ENCODE measurements around the gene NRXN2.

Gene NRXN2

DNA sequence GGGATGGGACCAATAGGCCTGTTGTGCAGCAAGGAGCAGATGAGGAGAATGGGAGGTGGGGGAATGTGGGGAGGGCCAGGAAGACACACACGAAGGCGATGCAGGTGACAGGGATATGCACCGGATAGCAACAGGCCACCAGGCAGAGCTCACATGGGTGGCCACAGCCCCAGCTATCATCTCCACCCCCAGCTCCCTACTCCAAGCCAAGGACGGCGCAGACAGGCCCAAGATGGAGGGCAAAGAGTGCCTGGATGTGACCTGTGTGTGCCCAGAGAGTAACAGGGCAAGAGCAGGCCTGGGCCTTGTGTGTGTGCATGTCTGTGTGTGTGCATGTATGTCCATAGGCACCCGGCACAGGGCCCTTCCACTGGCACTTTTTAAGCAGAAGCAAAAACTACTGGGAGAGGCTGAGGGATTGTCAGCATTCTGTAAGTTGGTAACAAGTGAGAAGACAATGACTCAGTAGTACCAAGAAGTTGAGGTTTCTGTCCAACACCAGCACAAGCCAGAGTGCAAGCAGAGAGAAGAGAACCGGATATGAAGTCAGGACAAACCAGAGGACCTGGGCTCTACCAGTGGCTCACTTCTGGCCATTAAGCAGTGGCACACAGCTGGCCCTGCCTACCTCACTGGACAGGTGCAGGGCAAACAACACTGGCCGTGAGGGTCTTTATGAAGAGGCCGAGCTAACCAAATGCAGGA, 36.4 kb downstream of the NRXN2 start:
- H2AFZ ChIP-seq (ENCODE audit: low read length): no peak overlapping the region
- no peak overlapping the region for H3K9ac ChIP-seq (ENCODE audit: low read length)
- no peak overlapping the region for H3K4me3 ChIP-seq (ENCODE audit: low read depth, low read length, poor library complexity, severe bottlenecking)
- no peak overlapping the region for H3K27ac ChIP-seq (ENCODE audit: low read depth, low read length, poor library complexity, severe bottlenecking)
- TF ChIP-seq CTCF (IDR thresholded peaks at IDR 0.05; ENCODE audit: low read length) (no peak), EZH2 (IDR thresholded peaks at IDR 0.05; ENCODE audit: borderline replicate concordance, low read length) (no peak)
- H4K20me1 ChIP-seq (ENCODE audit: insufficient read depth, low read length): no peaks in the 10 kb centered on the region
- H3K9me3 ChIP-seq (ENCODE audit: low read length): no peaks in the 10 kb centered on the region
- no peaks in the 10 kb centered on the region for H3K9me2 ChIP-seq (ENCODE audit: low read depth, low read length)
- peaks cover 5% of the 10 kb centered on the region for H3K4me1 ChIP-seq (ENCODE audit: insufficient read depth, low read length, severe bottlenecking)
- H3K36me3 ChIP-seq (ENCODE audit: insufficient read depth, low read length): no peaks in the 10 kb centered on the region
- H3K27me3 ChIP-seq (ENCODE audit: insufficient read depth, low read length): peaks cover 6% of the 10 kb centered on the region; the same call in 1 of the 2 replicates
- no peak overlapping the region for H3K4me2 ChIP-seq (ENCODE audit: low read length)
- no peaks in the 10 kb centered on the region for H3K79me2 ChIP-seq (ENCODE audit: insufficient read depth, low read length)
- no peaks in the 10 kb centered on the region for H3F3A ChIP-seq (ENCODE audit: insufficient read depth, low read length)

DNA sequence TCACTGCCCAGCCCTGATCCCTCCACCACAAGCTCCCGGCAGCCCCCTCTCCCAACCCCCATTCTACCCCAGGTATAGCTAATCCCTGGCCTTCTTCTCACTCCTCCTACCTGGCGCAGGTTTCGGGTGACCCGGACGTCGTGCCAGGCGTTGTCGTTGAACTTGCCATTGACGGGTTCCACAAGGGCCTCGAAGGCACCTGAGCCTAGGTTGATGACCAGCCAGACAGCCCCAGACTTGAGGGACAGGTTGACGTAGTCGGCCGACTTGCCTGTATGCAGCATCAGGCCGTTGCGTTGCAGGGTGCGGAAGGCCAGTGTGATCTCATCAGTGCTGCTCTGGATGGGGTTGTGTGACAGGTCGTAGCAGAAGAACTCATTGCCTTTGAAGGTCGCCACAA, 37.5 kb downstream of the NRXN2 start:
- H3K27me3 ChIP-seq (ENCODE audit: insufficient read depth, low read length): peaks cover 6% of the 10 kb centered on the region; the same call in 1 of the 2 replicates
- H3K4me1 ChIP-seq (ENCODE audit: insufficient read depth, low read length, severe bottlenecking): peaks cover 5% of the 10 kb centered on the region
- H3K27ac ChIP-seq (ENCODE audit: low read depth, low read length, poor library complexity, severe bottlenecking): no peak overlapping the region
- H3K79me2 ChIP-seq (ENCODE audit: insufficient read depth, low read length): no peaks in the 10 kb centered on the region
- no peaks in the 10 kb centered on the region for H3F3A ChIP-seq (ENCODE audit: insufficient read depth, low read length)
- no peaks in the 10 kb centered on the region for H4K20me1 ChIP-seq (ENCODE audit: insufficient read depth, low read length)
- no peaks in the 10 kb centered on the region for H3K9me3 ChIP-seq (ENCODE audit: low read length)
- H3K4me3 ChIP-seq (ENCODE audit: low read depth, low read length, poor library complexity, severe bottlenecking): no peak overlapping the region
- H3K9me2 ChIP-seq (ENCODE audit: low read depth, low read length): no peaks in the 10 kb centered on the region
- H2AFZ ChIP-seq (ENCODE audit: low read length): no peak overlapping the region
- no peaks in the 10 kb centered on the region for H3K36me3 ChIP-seq (ENCODE audit: insufficient read depth, low read length)
- TF ChIP-seq CTCF (IDR thresholded peaks at IDR 0.05; ENCODE audit: low read length): no peak
- TF ChIP-seq EZH2 (IDR thresholded peaks at IDR 0.05; ENCODE audit: borderline replicate concordance, low read length): no peak
- H3K4me2 ChIP-seq (ENCODE audit: low read length): no peak overlapping the region
- H3K9ac ChIP-seq (ENCODE audit: low read length): no peak overlapping the region

DNA sequence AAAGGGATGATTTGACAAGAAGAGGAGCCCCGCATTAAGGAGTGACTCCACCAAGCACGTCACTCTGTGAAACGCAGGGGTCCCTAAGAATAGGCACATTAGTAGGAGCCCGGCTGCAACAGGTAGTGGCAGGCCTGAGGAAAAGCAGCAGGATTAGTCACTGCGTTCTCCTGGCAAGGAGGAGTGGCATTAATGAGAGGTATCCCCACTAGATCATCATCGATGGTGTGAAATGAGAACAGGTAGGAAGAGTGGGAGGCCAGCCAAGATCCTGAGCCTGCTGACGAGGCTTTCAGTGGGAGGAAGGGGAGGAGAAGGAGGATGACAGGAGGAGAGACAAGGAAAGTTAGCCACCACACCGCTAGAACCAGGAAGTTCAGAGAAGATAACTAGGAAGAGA, 38.6 kb downstream of the NRXN2 start:
- H3K4me2 ChIP-seq (ENCODE audit: low read length): no peak overlapping the region

More for the DNA sequence above, 38.6 kb downstream of the NRXN2 start:
- Histone ChIP-seq H3K4me1 (ENCODE audit: insufficient read depth, low read length, severe bottlenecking) (peaks cover 5% of the 10 kb centered on the region), H3K9me3 (ENCODE audit: low read length) (no peaks in the 10 kb centered on the region), H3K27ac (ENCODE audit: low read depth, low read length, poor library complexity, severe bottlenecking) (no peak overlapping the region), H2AFZ (ENCODE audit: low read length) (no peak overlapping the region), H3K79me2 (ENCODE audit: insufficient read depth, low read length) (no peaks in the 10 kb centered on the region), H3K4me3 (ENCODE audit: low read depth, low read length, poor library complexity, severe bottlenecking) (no peak overlapping the region), H3K36me3 (ENCODE audit: insufficient read depth, low read length) (no peaks in the 10 kb centered on the region), H3K9ac (ENCODE audit: low read length) (no peak overlapping the region), H4K20me1 (ENCODE audit: insufficient read depth, low read length) (no peaks in the 10 kb centered on the region), H3K27me3 (ENCODE audit: insufficient read depth, low read length) (peaks cover 6% of the 10 kb centered on the region; the same call in 1 of the 2 replicates), H3K9me2 (ENCODE audit: low read depth, low read length) (no peaks in the 10 kb centered on the region), H3F3A (ENCODE audit: insufficient read depth, low read length) (no peaks in the 10 kb centered on the region)
- TF ChIP-seq EZH2 (IDR thresholded peaks at IDR 0.05; ENCODE audit: borderline replicate concordance, low read length) (no peak), CTCF (IDR thresholded peaks at IDR 0.05; ENCODE audit: low read length) (no peak)
